DMS79 treated with DMSO at 0.1 percent for 48 hours (cell line): ENCODE results near the gene SV2C.

Experiments used
- DNase-seq: peaks from one replicate; lab custom pipeline; 2025; lab: John Stamatoyannopoulos, UW

The SV2C gene

DNA sequence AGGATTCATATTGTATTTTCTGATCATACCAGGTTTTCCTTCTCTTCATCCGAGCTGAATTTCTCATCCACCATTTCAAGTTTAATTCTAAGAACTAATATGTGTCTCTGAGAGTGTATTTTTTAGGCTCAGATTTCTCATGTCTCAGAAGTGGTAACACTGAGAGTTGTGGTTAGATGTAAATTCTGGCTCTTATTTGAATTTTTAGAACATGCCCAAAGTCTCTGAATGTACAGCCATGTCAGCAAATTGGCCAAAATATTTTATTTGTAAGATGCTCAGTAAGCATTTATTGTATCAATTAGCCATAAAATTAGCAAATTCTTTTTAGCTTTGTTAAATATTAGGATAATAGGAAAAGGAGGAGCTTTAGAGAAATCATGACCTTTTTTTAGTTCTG lies 16.6 kb downstream of the SV2C start:
- no peak for DNase-seq

DNA sequence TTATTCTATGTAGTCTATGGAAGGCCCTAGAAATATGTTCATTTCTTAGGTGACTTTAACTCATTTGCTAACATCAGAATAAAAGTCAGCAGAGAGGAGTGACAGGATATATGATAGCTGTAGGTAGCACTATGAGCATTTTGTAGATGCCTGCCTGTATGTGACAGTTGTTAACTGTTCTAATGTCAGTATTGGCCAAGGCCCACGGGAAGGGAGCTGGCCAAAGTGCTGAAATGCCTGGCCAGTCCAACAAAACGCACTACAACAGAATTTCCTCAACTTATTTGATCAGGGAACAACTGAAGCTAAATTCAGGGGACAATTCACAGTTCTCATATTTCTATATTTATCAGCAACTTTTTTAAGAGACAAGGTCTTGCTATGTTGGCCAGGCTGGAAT lies 20.8 kb downstream of the SV2C start:
- DNase-seq: no peak

DNA sequence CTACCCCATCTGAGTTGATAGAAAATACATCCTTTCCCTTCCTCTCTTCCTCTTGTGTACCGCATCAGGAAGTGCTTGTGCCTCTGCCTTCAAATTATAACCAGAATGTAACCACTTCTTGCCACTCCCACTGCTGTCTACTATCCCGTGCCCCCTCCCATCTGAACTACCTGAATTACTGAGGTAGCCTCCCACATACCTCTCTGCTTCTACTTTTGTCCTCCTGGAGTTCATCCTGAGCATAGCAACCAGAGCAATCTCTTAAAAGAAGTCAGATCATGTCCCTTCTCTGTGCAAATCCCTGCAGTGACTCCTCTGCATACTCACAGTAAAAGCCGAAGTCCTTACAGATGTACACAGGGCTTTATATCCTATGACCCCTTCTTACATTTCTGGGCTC lies 23.0 kb downstream of the SV2C start:
- no peak for DNase-seq

- DNase-seq: no peak
Measured at GRCh38 chr5:76111477-76112174, 28.4 kb downstream of the SV2C start.

DNA sequence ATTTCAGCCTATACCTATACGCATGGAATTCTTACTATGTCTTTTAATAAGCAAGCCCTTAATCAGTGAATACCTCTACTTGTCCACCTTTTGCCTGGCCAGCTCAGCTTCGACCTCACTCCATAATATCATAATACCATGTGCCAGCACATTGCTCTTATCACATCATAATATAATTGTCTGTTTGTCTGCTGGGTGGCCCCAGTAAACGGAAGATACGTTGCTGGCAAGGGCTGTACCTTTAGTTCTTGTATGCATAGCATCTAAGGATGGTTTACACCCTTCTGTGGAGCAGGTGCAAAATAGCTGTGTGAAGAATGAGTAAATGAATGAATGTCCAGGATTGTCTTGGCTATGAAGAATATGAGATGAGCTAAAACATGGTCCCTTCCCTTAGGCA lies 29.9 kb downstream of the SV2C start:
- DNase-seq: no peak

GRCh38 chr5:76114179-76114851 lies 31.1 kb downstream of the SV2C start:
- DNase-seq: no peak

GRCh38 chr5:76125346-76125745 lies 42.2 kb downstream of the SV2C start:
- no peak for DNase-seq

- DNase-seq: no peak
Measured at GRCh38 chr5:76125888-76126287, 42.7 kb downstream of the SV2C start.

DNA sequence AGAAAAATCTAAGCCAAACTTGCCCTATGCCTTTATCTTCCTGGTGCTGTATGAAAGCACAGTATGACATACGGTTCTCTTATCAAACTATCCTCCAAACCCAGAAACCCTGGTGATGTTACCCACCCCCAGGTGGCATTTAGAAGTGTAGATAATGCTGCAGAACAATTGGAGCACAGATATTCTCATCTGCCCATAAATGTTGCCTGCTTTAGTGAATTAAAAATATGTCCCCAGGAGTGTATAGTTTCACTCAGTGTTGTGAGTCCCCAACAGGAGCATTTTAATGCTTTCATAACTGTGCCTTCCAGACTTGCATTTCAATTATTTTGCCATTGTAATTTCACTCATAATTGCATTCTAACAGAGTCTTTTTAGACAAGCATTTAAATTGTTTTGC lies 50.8 kb downstream of the SV2C start:
- no peak for DNase-seq

DNA sequence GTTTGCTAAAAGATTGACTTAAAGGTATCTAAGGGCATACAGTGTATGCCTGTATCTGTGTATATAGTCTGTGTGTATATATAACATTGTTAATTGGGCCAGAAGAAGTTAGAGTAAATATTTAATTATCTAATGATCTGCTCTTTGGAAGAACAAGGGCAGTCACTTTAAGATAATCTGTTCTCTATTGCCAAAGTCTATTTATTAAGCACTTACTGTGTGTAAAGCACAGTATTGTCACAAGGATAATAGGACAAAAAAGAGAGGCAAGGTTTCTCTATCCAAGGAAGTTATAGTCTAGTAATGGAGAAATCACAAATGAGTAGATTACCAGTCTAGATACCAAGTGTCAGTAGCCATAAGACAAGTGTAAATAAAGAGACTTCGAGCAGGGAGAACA lies 51.5 kb downstream of the SV2C start:
- no peak for DNase-seq

DNA sequence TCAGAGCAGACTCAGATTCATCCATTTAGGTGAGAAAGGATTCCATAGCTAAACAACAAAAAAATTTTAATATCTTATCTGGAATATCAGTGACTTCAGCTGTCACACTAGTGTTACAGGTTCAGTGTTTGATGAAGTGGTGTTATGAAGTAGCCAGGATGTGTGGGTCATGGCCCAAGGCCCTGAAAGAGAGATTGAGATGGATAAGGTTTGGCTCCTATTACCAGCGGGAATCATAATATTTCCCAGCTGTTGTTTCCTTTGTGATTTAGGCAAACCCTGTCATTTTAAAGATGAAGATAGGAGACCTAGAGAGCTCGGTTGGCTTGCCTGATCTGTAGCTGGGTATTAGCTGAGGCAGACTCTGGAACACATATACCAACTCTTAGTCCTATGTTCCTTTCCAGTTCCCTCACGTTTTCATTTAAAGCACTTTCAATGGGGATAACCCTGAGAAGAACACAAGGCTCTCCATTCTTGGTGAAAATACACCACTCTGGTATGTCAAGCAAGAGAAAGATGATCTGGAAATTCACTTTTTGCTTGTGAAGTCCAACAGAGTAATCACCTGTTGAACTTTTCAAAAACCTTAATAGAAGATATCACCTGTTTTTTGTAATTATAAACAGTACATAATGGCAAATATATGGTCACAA lies 54.8 kb downstream of the SV2C start:
- no peak for DNase-seq

GRCh38 chr5:76143884-76144283 lies 60.7 kb downstream of the SV2C start:
- DNase-seq: no peak

GRCh38 chr5:76144513-76145274 lies 61.5 kb downstream of the SV2C start:
- DNase-seq: no peak

- no peak for DNase-seq
Measured at GRCh38 chr5:76145945-76146344, 62.8 kb downstream of the SV2C start.

DNA sequence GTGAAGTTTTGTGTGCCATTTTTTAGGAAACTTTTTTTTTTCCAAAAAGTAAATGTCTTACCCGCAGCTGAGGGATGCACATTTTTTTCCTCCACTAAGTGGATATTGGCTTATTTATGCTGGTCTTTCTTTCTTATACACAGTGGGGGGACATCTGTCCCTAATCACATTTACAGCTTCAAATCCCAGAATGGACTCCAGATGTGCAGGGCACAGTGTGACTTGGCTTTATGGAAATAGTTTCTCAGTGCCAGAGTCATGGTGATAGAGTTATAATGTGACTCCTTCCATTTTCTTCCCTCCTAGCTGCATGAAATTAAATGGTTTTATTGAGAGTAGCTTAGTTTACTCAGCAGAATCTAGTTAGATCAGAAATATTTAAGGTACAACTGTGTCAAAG lies 66.5 kb downstream of the SV2C start:
- no peak for DNase-seq

DNA sequence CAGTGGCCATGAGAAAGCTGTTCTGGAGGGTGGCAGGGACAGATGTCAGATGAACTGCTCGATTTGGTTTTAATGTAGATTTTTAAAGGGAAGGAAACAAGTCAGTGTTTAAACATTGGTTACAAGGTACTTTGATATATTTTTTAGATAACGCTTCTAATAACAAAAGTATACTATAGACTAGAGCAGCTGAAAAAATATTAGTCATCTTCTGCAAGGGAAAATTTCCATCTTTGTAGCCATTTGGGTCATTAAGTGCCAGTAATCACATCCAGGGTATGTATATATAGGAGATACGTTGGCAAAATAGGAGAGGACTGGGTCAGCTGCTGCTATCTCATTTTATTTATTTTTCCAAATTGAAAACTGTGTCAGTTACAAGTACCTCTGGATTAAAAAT lies 69.0 kb downstream of the SV2C start:
- no peak for DNase-seq

- no peak for DNase-seq
Measured at GRCh38 chr5:76152700-76153099, 69.5 kb downstream of the SV2C start.

DNA sequence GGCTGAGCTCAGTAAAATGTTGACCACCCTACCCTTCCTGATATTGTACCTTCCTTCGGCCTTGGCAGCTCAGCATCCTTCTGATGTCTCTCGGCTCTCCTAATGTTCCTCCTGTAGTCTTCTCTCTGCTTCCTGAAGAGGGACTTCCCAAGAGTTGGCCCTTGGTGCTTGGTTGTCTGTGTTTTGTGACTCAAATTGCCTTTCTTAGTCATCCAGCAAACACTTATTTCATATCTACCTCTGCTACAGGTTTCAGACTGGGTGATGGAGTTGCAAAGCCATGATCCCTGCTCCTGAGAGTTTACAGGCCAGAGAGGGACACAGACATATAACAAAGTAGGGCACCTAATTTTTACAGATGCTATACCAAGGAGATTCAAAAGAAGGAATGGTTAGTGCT lies 70.1 kb downstream of the SV2C start:
- no peak for DNase-seq

DNA sequence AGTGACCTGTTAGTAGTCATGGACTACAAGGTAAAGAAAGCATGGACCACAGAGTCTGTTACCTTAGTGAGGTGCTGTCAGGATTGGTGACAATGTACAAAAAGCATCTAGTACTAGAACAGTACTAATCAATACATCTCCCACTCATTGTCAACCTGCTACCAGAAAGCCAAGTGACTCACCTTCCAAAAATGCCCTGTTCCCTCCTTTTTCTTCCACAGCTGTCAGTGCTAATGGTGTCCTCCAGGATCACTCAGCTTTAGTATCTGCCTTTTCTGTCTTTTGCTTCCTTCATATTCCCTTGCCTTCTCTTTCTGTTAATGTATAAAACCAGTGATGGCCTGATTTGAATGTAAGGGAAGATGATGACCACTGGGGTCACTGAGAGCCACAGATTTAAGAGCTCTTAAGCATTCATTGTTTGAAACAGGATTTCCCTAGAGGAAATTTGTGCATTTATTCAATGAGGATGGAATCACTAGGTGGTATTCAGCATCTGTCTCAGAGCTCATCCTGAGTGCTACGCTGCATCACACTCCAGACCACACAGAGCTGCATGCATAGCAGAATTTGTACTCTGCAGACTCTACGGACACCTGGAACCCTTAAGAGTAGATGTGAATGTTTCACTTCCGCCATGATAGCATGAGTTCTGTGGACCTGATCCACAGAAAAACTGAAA lies 71.0 kb downstream of the SV2C start:
- no peak for DNase-seq

DNA sequence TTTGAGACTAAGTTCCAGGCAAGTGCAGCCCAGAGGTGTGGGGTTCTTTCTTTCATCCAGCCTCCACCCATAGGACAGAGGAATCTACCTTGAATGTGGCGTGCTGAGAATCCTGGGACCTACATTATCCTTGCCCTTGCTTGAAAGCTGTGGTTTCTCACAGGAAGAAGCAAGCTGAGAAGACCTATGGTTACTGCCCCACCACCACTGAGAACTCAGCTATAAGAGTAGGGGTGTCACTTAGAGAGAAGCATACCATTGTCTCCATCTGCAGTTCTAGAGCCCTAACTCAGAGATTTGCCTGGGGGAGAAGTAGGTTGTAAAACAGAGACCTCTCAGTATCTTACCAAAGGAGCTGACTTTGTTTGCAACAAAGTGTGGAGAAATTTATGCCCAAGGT lies 72.4 kb downstream of the SV2C start:
- no peak for DNase-seq

DNA sequence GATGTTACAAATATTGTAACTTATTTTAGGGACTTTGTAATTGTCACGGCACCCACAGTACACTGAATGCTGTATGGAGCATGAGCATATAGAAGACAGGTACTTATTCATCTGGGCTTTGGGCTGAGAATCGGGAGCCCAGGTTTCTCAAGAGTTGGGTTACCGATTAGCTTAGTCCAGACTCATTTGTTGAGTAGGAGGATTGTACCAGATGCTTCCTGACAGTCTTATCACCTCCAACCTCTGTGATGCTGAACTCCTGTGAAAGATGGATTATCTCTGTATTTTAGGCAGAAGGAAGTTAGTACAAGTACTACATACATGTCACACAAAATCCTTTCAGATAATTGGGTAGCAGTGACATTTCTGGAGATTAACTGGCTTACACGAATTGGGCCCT lies 79.2 kb downstream of the SV2C start:
- no peak for DNase-seq

GRCh38 chr5:76163111-76163628 lies 80.0 kb downstream of the SV2C start:
- no peak for DNase-seq
